Spinal cord (tissue), 10 donors: ENCODE measurements around the gene ZBTB34. TPM values are rescaled to one million over a fixed set of nuclear protein-coding genes. Genes with fewer than 3 reads are reported as not detected.
"Not testable (repeated sequence)": the region's sequence is repeated elsewhere in the genome, so short reads cannot be mapped to it uniquely, and the experiment has no call there.

ENCODE experiments used
- DNase-seq, 6 donors: peaks; one replicate each; pipeline versions ENCODE4 v3.0.0 to v3.0.0-alpha.2; 2013 to 2015; ENCODE audit warnings: low spot score in 6 of 6, low read depth in 4 of 6
- H3K27ac ChIP-seq: one replicate; pipeline ENCODE4 v1.5.1; 2013; ENCODE audit warnings: low read depth, low read length, control low read depth
- H3K27me3 ChIP-seq: one replicate; pipeline ENCODE4 v1.6.1; 2013; ENCODE audit warnings: low read length; ENCODE audit not compliant: control insufficient read depth, insufficient read depth
- H3K36me3 ChIP-seq: one replicate; pipeline ENCODE4 v1.6.1; 2013; ENCODE audit warnings: low read length; ENCODE audit not compliant: control insufficient read depth, insufficient read depth
- H3K4me1 ChIP-seq: one replicate; pipeline ENCODE4 v1.6.1; 2013; ENCODE audit warnings: low read length; ENCODE audit not compliant: control insufficient read depth, insufficient read depth
- H3K4me3 ChIP-seq: one replicate; pipeline ENCODE4 v1.5.1; 2013; ENCODE audit warnings: low read depth, low read length, control low read depth
- H3K9me3 ChIP-seq: one replicate; pipeline ENCODE4 v1.6.1; 2013; ENCODE audit warnings: low read length; ENCODE audit not compliant: control insufficient read depth, insufficient read depth
- WGBS: methylation state at CpG from one replicate; pipeline ENCODE4 v1.1.5; 2013; ENCODE audit warnings: missing lambda C conversion rate; ENCODE audit not compliant: insufficient coverage; 5-methylcytosine and 5-hydroxymethylcytosine counted together
- long read RNA-seq, 4 donors: transcript quantifications; one replicate each; lab custom pipeline, GENCODE V29; 2026
- polyA plus RNA-seq, 2 donors: library from polyadenylated mRNA; unstranded; fragments of 120-200 nt; gene quantifications; one replicate each; pipeline ENCODE4 v1.2.1, GENCODE V29; 2013; ENCODE audit not compliant: insufficient read length in 2 of 2
- total RNA-seq, 2 donors: library from RNA; depleted of rRNA in 1 of 2; stranded (reverse); fragments of 120-200 nt in 1 of 2; fragments of >200 nt in 1 of 2; gene quantifications; one replicate each; pipeline versions ENCODE4 v1.2.3 to v1.2.4, GENCODE V29; 2013 to 2014
- donor health status: healthy.

ZBTB34 gene, protein sequence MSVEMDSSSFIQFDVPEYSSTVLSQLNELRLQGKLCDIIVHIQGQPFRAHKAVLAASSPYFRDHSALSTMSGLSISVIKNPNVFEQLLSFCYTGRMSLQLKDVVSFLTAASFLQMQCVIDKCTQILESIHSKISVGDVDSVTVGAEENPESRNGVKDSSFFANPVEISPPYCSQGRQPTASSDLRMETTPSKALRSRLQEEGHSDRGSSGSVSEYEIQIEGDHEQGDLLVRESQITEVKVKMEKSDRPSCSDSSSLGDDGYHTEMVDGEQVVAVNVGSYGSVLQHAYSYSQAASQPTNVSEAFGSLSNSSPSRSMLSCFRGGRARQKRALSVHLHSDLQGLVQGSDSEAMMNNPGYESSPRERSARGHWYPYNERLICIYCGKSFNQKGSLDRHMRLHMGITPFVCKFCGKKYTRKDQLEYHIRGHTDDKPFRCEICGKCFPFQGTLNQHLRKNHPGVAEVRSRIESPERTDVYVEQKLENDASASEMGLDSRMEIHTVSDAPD
- total RNA-seq (10 to 100 TPM; 13.9 to 24.5 TPM), polyA plus RNA-seq (10 to 100 TPM; 11.8 to 16.0 TPM)
- long read RNA-seq, donor 1, full-length matches to known transcripts = 36 of 36 reads
- long read RNA-seq, donor 1, partial matches to known transcripts = 0 of 36 reads
- long read RNA-seq, donor 1, other reads (novel, unspliced or antisense) = 0 of 36 reads
- long read RNA-seq, donor 2, full-length matches to known transcripts = 11 of 11 reads
- long read RNA-seq, donor 2, partial matches to known transcripts = 0 of 11 reads
- long read RNA-seq, donor 2, other reads (novel, unspliced or antisense) = 0 of 11 reads
- long read RNA-seq, donor 3, full-length matches to known transcripts = 16 of 16 reads
- long read RNA-seq, donor 3, partial matches to known transcripts = 0 of 16 reads
- long read RNA-seq, donor 3, other reads (novel, unspliced or antisense) = 0 of 16 reads
- long read RNA-seq, donor 4, full-length matches to known transcripts = 19 of 19 reads
- long read RNA-seq, donor 4, partial matches to known transcripts = 0 of 19 reads
- long read RNA-seq, donor 4, other reads (novel, unspliced or antisense) = 0 of 19 reads

GRCh38 chr9:126860077-126860756, at the start of gene ZBTB34:
ZBTB34 (plus strand) TSS chr9:126860639; CDS start chr9:126879400, 18,761 bp downstream.
- no peaks in the 10 kb centered on the region for H3K9me3 ChIP-seq
- peaks cover 15% of the 10 kb centered on the region for H3K4me1 ChIP-seq
- H3K4me3 ChIP-seq = peak within 1 kb of the TSS; percentile 75
- no peaks in the 10 kb centered on the region for H3K36me3 ChIP-seq
- DNase-seq = peak in 4 of 6 donors; percentile 32 to 88 (median 72)
- H3K27me3 ChIP-seq = no peaks in the 10 kb centered on the region
- 0% methylated on average over 67 of the region's 67 CpGs for WGBS
- H3K27ac ChIP-seq = peak within 1 kb of the TSS; percentile 36

- H3K27ac ChIP-seq = no peak overlapping the region
- DNase-seq = no peak
- no peaks in the 10 kb centered on the region for H3K4me1 ChIP-seq
- WGBS = 96% methylated on average over 9 of the region's 11 CpGs
- H3K27me3 ChIP-seq = no peaks in the 10 kb centered on the region
- H3K36me3 ChIP-seq = peaks cover 22% of the 10 kb centered on the region
- H3K4me3 ChIP-seq = no peak overlapping the region
- peaks cover 2% of the 10 kb centered on the region for H3K9me3 ChIP-seq
Observed at GRCh38 chr9:126813072-126813471, 47.4 kb upstream of the ZBTB34 start.

- Histone ChIP-seq H3K4me3 (no peak overlapping the region), H3K9me3 (peaks cover 2% of the 10 kb centered on the region), H3K4me1 (no peaks in the 10 kb centered on the region), H3K27me3 (no peaks in the 10 kb centered on the region), H3K36me3 (peaks cover 22% of the 10 kb centered on the region), H3K27ac (no peak overlapping the region)
- peak in 1 of 6 donors; percentile 52 for DNase-seq
Observed at GRCh38 chr9:126814091-126814490, 46.3 kb upstream of the ZBTB34 start.

- H3K4me1 ChIP-seq, H3K27me3 ChIP-seq, H3K9me3 ChIP-seq, H3K4me3 ChIP-seq, H3K27ac ChIP-seq, DNase-seq: not testable (repeated sequence)
- peaks cover 13% of the 10 kb centered on the region for H3K36me3 ChIP-seq
- WGBS = no CpG with 5 or more reads among the region's 7 CpGs
Observed at GRCh38 chr9:126817615-126818014, 42.8 kb upstream of the ZBTB34 start.

DNA sequence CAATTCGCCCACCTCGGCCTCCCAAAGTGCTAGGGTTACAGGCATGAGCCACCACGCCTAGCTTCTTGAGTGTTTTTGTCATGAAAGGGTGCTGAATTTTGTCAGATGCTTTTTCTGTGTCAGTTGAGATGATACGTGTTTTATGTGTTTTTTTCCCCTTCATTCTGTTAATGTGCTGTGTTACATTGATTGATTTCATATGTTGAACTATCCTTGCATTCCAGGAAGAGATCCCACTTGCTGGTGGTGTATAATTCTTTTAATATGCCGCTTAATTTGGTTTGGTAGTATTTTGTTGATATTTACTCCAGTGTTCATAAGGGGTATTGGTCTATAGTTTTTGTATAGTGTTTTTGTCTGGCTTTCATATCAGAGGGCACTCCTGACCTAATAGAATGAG, 42.0 kb upstream of the ZBTB34 start:
- peaks cover 7% of the 10 kb centered on the region for H3K36me3 ChIP-seq
- DNase-seq = no peak
- H3K27me3 ChIP-seq = no peaks in the 10 kb centered on the region
- H3K27ac ChIP-seq = no peak overlapping the region
- WGBS = 100% methylated on average over 4 of the region's 5 CpGs
- H3K4me3 ChIP-seq = no peak overlapping the region
- peaks cover 6% of the 10 kb centered on the region for H3K4me1 ChIP-seq
- H3K9me3 ChIP-seq = peaks cover 7% of the 10 kb centered on the region

GRCh38 chr9:126819482-126819881, 41.0 kb upstream of the ZBTB34 start:
- Histone ChIP-seq H3K4me3 (no peak overlapping the region), H3K27ac (no peak overlapping the region), H3K27me3 (no peaks in the 10 kb centered on the region), H3K4me1 (peaks cover 6% of the 10 kb centered on the region), H3K36me3 (peaks cover 7% of the 10 kb centered on the region), H3K9me3 (peaks cover 7% of the 10 kb centered on the region)
- DNase-seq = no peak
- no CpG with 5 or more reads among the region's 1 CpG for WGBS

- H3K4me3 ChIP-seq = no peak overlapping the region
- WGBS = 25% methylated on average over 2 of the region's 2 CpGs
- H3K4me1 ChIP-seq = peaks cover 6% of the 10 kb centered on the region
- H3K27me3 ChIP-seq = no peaks in the 10 kb centered on the region
- peaks cover 5% of the 10 kb centered on the region for H3K9me3 ChIP-seq
- H3K27ac ChIP-seq = no peak overlapping the region
- peak in 1 of 6 donors; percentile 44 for DNase-seq
- H3K36me3 ChIP-seq = peaks cover 10% of the 10 kb centered on the region
Observed at GRCh38 chr9:126822278-126822677, 38.2 kb upstream of the ZBTB34 start.

GRCh38 chr9:126822873-126823272, 37.6 kb upstream of the ZBTB34 start:
- Histone ChIP-seq H3K4me1 (peaks cover 6% of the 10 kb centered on the region), H3K36me3 (peaks cover 11% of the 10 kb centered on the region), H3K9me3 (peaks cover 5% of the 10 kb centered on the region), H3K4me3 (no peak overlapping the region), H3K27me3 (no peaks in the 10 kb centered on the region), H3K27ac (no peak overlapping the region)
- no peak for DNase-seq
- WGBS = no CpG with 5 or more reads among the region's 1 CpG

DNA sequence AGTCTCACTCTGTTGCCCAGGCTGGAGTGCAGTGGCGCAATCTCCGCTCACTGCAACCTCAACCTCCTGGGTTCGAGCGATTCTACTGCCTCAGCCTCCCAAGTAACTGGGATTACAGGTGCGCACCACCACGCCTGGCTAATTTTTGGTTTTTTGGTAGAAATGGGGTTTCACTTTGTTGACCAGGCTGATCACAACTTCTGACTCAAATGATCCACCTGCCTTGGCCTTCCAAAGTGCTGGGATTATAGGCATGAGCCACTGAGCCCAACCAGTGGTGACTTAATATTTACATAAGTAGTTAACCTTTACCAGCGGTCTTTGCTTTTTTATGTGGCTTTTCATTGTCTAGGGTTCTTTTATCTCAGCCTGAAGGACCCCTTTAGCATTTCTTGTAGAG, 36.4 kb upstream of the ZBTB34 start:
- H3K9me3 ChIP-seq, H3K4me1 ChIP-seq, DNase-seq, H3K27me3 ChIP-seq, H3K27ac ChIP-seq, H3K4me3 ChIP-seq: not testable (repeated sequence)
- peaks cover 11% of the 10 kb centered on the region for H3K36me3 ChIP-seq
- WGBS = 100% methylated on average over 3 of the region's 7 CpGs
